AG09309 (cell line): ENCODE data around the gene HOXA4.

ENCODE experiments used
- DNase-seq: peaks from one replicate; pipeline ENCODE4 v3.0.0-alpha.2; 2010; ENCODE audit warnings: low read depth
- H3K4me3 ChIP-seq: 2 replicates; pipeline ENCODE4 v1.5.1; 2011; ENCODE audit warnings: mild to moderate bottlenecking, low read depth, low read length, moderate library complexity; ENCODE audit not compliant: control insufficient read depth
- CTCF ChIP-seq: IDR thresholded peaks from 2 replicates; pipeline ENCODE4 v1.5.1; 2011; ENCODE audit warnings: mild to moderate bottlenecking, low read depth, low read length, inconsistent platforms; ENCODE audit not compliant: insufficient read depth, control insufficient read depth; ENCODE audit errors: missing control alignments

Gene HOXA4

GRCh38 chr7:27161721-27162560, 31.4 kb upstream of the HOXA4 start:
- TF ChIP-seq CTCF, result no peak
- peak overlapping the region; percentile 87 for H3K4me3 ChIP-seq
- no peak for DNase-seq

GRCh38 chr7:27161214-27161720, 30.7 kb upstream of the HOXA4 start:
- no peak for TF ChIP-seq CTCF
- no peak for DNase-seq
- peak overlapping the region; percentile 87 for H3K4me3 ChIP-seq

GRCh38 chr7:27160546-27161213, 30.1 kb upstream of the HOXA4 start:
- H3K4me3 ChIP-seq, result peak overlapping the region; percentile 87
- TF ChIP-seq CTCF, result peak; percentile 97
- DNase-seq, result no peak

- DNase-seq, result no peak
Measured at GRCh38 chr7:27160145-27160545, 29.6 kb upstream of the HOXA4 start.

GRCh38 chr7:27159266-27160144, 28.9 kb upstream of the HOXA4 start:
- H3K4me3 ChIP-seq, result no peak overlapping the region
- DNase-seq, result no peak
- no peak for TF ChIP-seq CTCF

More at GRCh38 chr7:27160145-27160545, 29.6 kb upstream of the HOXA4 start:
- H3K4me3 ChIP-seq, result peak overlapping the region; percentile 87
- TF ChIP-seq CTCF, result no peak
